K562 (cell line): ENCODE results near the gene AGAP1. TPM values are rescaled to one million over a fixed set of nuclear protein-coding genes. Genes with fewer than 3 reads are reported as not detected.

Experiments
- ATAC-seq: fragments of 200-7000 bp; cut with Tn5 transposase; 3 replicates; pipeline ENCODE4 v1.9.1; 2020; ENCODE audit warnings: moderate library complexity
- BruUV-seq: library from RNA; stranded (reverse); fragments of 400-500 nt; replicated peaks from 2 replicates; lab custom pipeline; 2021; lab: Mats Ljungman, UMichigan
- CTCF ChIA-PET: fragments of 300-600 bp; formaldehyde crosslinking; extraction: SDS; loops from one replicate; lab custom pipeline; 2021; ENCODE audit warnings: low intra/inter-chr PET ratio; lab: Yijun Ruan, JAX
- POLR2A ChIA-PET: fragments of 300-600, 350-650 bp; sonication (Branson Sonifier 250); formaldehyde crosslinking; extraction: SDS; loops from one replicate; lab custom pipeline; 2021; ENCODE audit warnings: antibody characterized with exemption, inconsistent platforms; lab: Yijun Ruan, JAX
- DNase-seq, 4 experiments: peaks; one replicate each; pipeline versions ENCODE4 v3.0.0 to v3.0.0-alpha.2; 2011 to 2018; ENCODE audit warnings: low spot score in 3 of 4, mixed read lengths in 3 of 4; ENCODE audit errors: extremely low read depth in 1 of 4
- FAIRE-seq: peaks from 2 replicates; lab custom pipeline; 2011; peaks lifted over from hg19 to GRCh38; lab: Jason Lieb, UNC
- H2AFZ ChIP-seq: 2 replicates; pipeline ENCODE4 v1.6.0; 2011; ENCODE audit warnings: low read depth, low read length, control low read depth, inconsistent platforms
- H3K27ac ChIP-seq: fragments of 200-600 bp; 3 replicates; pipeline ENCODE4 v1.8.0; 2011; ENCODE audit warnings: low read depth, mild to moderate bottlenecking, control low read depth, inconsistent platforms, low read length, moderate library complexity, mixed read lengths; ENCODE audit errors: extremely low read depth
- H3K27me3 ChIP-seq, 2 experiments: fragments of 300-600 bp in 1 of 2; 2 replicates in 1 of 2; 3 replicates in 1 of 2; pipeline versions ENCODE4 v1.6.0 to v1.8.0; 2011; ENCODE audit warnings: inconsistent platforms in 2 of 2, low read length in 2 of 2, mild to moderate bottlenecking in 1 of 2, mixed read lengths in 1 of 2, moderate library complexity in 1 of 2; ENCODE audit not compliant: control insufficient read depth in 2 of 2, insufficient read depth in 2 of 2
- H3K36me3 ChIP-seq: fragments of 300-600 bp; 3 replicates; pipeline ENCODE4 v1.8.0; 2011; ENCODE audit warnings: mild to moderate bottlenecking, low read length, inconsistent platforms; ENCODE audit not compliant: control insufficient read depth, insufficient read depth
- H3K4me1 ChIP-seq, 2 experiments: fragments of 200-600 bp in 1 of 2; replicated peaks in 1 of 2; 2 replicates in 1 of 2; 3 replicates in 1 of 2; pipeline versions ENCODE4 v1.5.1 to v1.8.0; 2011; ENCODE audit warnings: inconsistent platforms in 2 of 2, low read length in 2 of 2, mild to moderate bottlenecking in 1 of 2, mixed read lengths in 1 of 2, moderate library complexity in 1 of 2; ENCODE audit not compliant: control insufficient read depth in 2 of 2, insufficient read depth in 2 of 2
- H3K4me2 ChIP-seq: 2 replicates; pipeline ENCODE4 v1.6.1; 2011; ENCODE audit warnings: low read length, control low read depth, inconsistent platforms, mixed read lengths; ENCODE audit not compliant: insufficient read depth
- H3K4me3 ChIP-seq: fragments of 200-600 bp; sonication (generic), shearing (Covaris generic); 2 replicates; pipeline ENCODE4 v1.5.1; 2016; ENCODE audit warnings: control low read depth, inconsistent platforms
- H3K79me2 ChIP-seq: fragments of 200-600 bp; 3 replicates; pipeline ENCODE4 v1.8.0; 2011; ENCODE audit warnings: low read length, inconsistent platforms; ENCODE audit not compliant: control insufficient read depth, insufficient read depth
- H3K9ac ChIP-seq, 2 experiments: 2 replicates each; pipeline versions ENCODE4 v1.6.0 to v1.6.1; 2011; ENCODE audit warnings: low read depth in 2 of 2, low read length in 2 of 2, control low read depth in 1 of 2, inconsistent platforms in 1 of 2, mild to moderate bottlenecking in 1 of 2, mixed read lengths in 1 of 2; ENCODE audit not compliant: insufficient read depth in 1 of 2
- H3K9me1 ChIP-seq: one replicate; pipeline ENCODE4 v1.6.0; 2011; ENCODE audit warnings: inconsistent platforms, mild to moderate bottlenecking, low read length, moderate library complexity; ENCODE audit not compliant: control insufficient read depth, insufficient read depth
- H3K9me3 ChIP-seq: replicated peaks from 2 replicates; pipeline ENCODE4 v1.5.1; 2011; ENCODE audit warnings: low read depth, low read length, inconsistent platforms; ENCODE audit not compliant: control insufficient read depth, insufficient read depth
- H4K20me1 ChIP-seq: replicated peaks from 2 replicates; pipeline ENCODE4 v1.6.1; 2011; ENCODE audit warnings: low read length, inconsistent platforms, mixed read lengths; ENCODE audit not compliant: control insufficient read depth, insufficient read depth
- HLTF ChIP-seq: fragments of 450-650 bp; IDR thresholded peaks from 2 replicates; pipeline ENCODE4 v1.6.1; 2016
- KDM1A ChIP-seq, 2 experiments: fragments of 450-650 bp; IDR thresholded peaks; 2 replicates each; pipeline ENCODE4 v1.6.1; 2016; ENCODE audit warnings: mild to moderate bottlenecking in 2 of 2
- LCOR ChIP-seq: sonication (generic); formaldehyde crosslinking; IDR thresholded peaks from 2 replicates; pipeline ENCODE4 v1.8.0; 2022; ENCODE audit warnings: mild to moderate bottlenecking, missing genetic modification reagents
- NUFIP1 ChIP-seq: fragments of 450-650 bp; IDR thresholded peaks from 2 replicates; pipeline ENCODE4 v1.6.1; 2018; ENCODE audit not compliant: partially characterized antibody
- PHTF2 ChIP-seq: fragments of 250-450 bp; sonication (Bioruptor Pico); IDR thresholded peaks from 2 replicates; pipeline ENCODE4 v1.5.0; 2021; ENCODE audit warnings: mild to moderate bottlenecking
- SNIP1 ChIP-seq: fragments of 450-650 bp; IDR thresholded peaks from 2 replicates; pipeline ENCODE4 v1.7.1; 2017; ENCODE audit warnings: low read depth, mild to moderate bottlenecking
- TOE1 ChIP-seq, 2 experiments: fragments of 450-650 bp in 1 of 2; sonication (generic) in 1 of 2; formaldehyde crosslinking in 1 of 2; IDR thresholded peaks; 2 replicates each; pipeline versions ENCODE4 v1.7.1 to v1.8.0; 2016 to 2022; ENCODE audit warnings: borderline replicate concordance in 2 of 2, mild to moderate bottlenecking in 2 of 2, antibody characterized with exemption in 1 of 2, inconsistent platforms in 1 of 2, low read depth in 1 of 2, missing genetic modification reagents in 1 of 2, moderate library complexity in 1 of 2
- WGBS: fragments of 100-300 bp; shearing (Covaris generic); methylation state at CpG from one replicate; pipeline ENCODE4 v1.1.6; 2016; ENCODE audit warnings: low coverage, mixed read lengths; ENCODE audit not compliant: insufficient coverage; ENCODE audit errors: missing lambda C conversion rate; 5-methylcytosine and 5-hydroxymethylcytosine counted together
- in situ Hi-C: fragments of 300-500 bp; cut with MboI; formaldehyde crosslinking; loops from 4 replicates; pipeline ENCODE4 v1.15.0; 2018; ENCODE audit warnings: inconsistent platforms, mixed read lengths
- intact Hi-C: fragments of 100-400 bp; cut with micrococcal nuclease; formaldehyde crosslinking; loops from 2 replicates; pipeline ENCODE4 v1.14.2; 2022
- polyA plus RNA-seq, 8 experiments: library from polyadenylated mRNA; depleted of rRNA in 4 of 8; stranded (reverse) in 5 of 8; unstranded in 3 of 8; fragments of >200 nt; fragmentation: Nextera tagmentation in 2 of 8; fragmentation: Illumina TruSeq in 1 of 8; extraction: Ambion mirVana in 2 of 8; extraction: Trizol in 1 of 8; gene quantifications; 2 replicates each; pipeline versions ENCODE4 v1.2.1 to v1.2.3, GENCODE V29; 2011 to 2014; ENCODE audit warnings: inconsistent platforms in 1 of 8, missing spikeins in 1 of 8
- total RNA-seq, 7 experiments: library from RNA; depleted of rRNA in 6 of 7; stranded (reverse); fragments of >200 nt in 6 of 7; fragmentation: Illumina TruSeq in 2 of 7; extraction: Trizol in 2 of 7; gene quantifications; 2 replicates each; pipeline versions ENCODE4 v1.2.1 to v1.2.3, GENCODE V29; 2011 to 2021; ENCODE audit warnings: low replicate concordance in 1 of 7
- TF ChIP-seq, protein P1 (sequence below): fragments of 250-450 bp; sonication (Bioruptor Pico); IDR thresholded peaks from 2 replicates; pipeline ENCODE4 v1.4.0; 2020; ENCODE audit warnings: borderline replicate concordance
- TF ChIP-seq, protein P2 (sequence below): fragments of 450-650 bp; IDR thresholded peaks from 2 replicates; pipeline ENCODE4 v1.6.1; 2016; ENCODE audit warnings: mild to moderate bottlenecking, moderate library complexity

The AGAP1 gene
- total and polyA plus RNA-seq, 9 of the 15 experiments (the other 6 are each of a cell fraction or from before 2014, with no cell fraction given): 1.3 to 24.0 (median 10.6) TPM

- Histone ChIP-seq H3K9me3 (no peaks in the 10 kb centered on the region), H3K79me2 (no peaks in the 10 kb centered on the region), H4K20me1 (no peaks in the 10 kb centered on the region; the same call in 1 of the 2 replicates), H2AFZ (no peak overlapping the region), H3K36me3 (peaks cover 18% of the 10 kb centered on the region; the same call in 2 of the 3 replicates), H3K4me3 (no peak overlapping the region), H3K9ac (no peak overlapping the region), H3K27me3 (no peaks in the 10 kb centered on the region), H3K4me1 (peaks cover 15 to 20% of the 10 kb centered on the region in 2 experiments; a peak in 4 of 5 replicates), H3K9me1 (no peaks in the 10 kb centered on the region), H3K27ac (no peak overlapping the region), H3K4me2 (no peak overlapping the region)
- POLR2A ChIA-PET: no interaction called here
- in situ Hi-C loops: no loop called here
- WGBS: 91% methylated on average over 2 of the region's 6 CpGs
- FAIRE-seq (no peak), ATAC-seq (no peak), DNase-seq (no peak)
- intact Hi-C loops: no loop called here
- BruUV-seq: no TSS peak
- CTCF ChIA-PET: no interaction called here
- TF ChIP-seq TOE1 (IDR thresholded peaks at IDR 0.05; ENCODE audit: borderline replicate concordance): no peak
- no peak for TF ChIP-seq TOE1 (CRISPR knock-in tag; IDR thresholded peaks at IDR 0.05; ENCODE audit: borderline replicate concordance, low read depth)
- no peak for TF ChIP-seq HLTF
- no peak for TF ChIP-seq NUFIP1
- TF ChIP-seq, protein P1, sequence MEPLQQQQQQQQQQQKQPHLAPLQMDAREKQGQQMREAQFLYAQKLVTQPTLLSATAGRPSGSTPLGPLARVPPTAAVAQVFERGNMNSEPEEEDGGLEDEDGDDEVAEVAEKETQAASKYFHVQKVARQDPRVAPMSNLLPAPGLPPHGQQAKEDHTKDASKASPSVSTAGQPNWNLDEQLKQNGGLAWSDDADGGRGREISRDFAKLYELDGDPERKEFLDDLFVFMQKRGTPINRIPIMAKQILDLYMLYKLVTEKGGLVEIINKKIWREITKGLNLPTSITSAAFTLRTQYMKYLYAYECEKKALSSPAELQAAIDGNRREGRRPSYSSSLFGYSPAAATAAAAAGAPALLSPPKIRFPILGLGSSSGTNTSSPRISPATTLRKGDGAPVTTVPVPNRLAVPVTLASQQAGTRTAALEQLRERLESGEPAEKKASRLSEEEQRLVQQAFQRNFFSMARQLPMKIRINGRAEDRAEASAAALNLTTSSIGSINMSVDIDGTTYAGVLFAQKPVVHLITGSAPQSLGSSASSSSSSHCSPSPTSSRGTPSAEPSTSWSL (CRISPR knock-in tag): no peak
- TF ChIP-seq PHTF2: no peak
- no peak for TF ChIP-seq LCOR
- TF ChIP-seq SNIP1: no peak
- no peak for TF ChIP-seq KDM1A (IDR thresholded peaks at IDR 0.05)
- TF ChIP-seq, protein P2, sequence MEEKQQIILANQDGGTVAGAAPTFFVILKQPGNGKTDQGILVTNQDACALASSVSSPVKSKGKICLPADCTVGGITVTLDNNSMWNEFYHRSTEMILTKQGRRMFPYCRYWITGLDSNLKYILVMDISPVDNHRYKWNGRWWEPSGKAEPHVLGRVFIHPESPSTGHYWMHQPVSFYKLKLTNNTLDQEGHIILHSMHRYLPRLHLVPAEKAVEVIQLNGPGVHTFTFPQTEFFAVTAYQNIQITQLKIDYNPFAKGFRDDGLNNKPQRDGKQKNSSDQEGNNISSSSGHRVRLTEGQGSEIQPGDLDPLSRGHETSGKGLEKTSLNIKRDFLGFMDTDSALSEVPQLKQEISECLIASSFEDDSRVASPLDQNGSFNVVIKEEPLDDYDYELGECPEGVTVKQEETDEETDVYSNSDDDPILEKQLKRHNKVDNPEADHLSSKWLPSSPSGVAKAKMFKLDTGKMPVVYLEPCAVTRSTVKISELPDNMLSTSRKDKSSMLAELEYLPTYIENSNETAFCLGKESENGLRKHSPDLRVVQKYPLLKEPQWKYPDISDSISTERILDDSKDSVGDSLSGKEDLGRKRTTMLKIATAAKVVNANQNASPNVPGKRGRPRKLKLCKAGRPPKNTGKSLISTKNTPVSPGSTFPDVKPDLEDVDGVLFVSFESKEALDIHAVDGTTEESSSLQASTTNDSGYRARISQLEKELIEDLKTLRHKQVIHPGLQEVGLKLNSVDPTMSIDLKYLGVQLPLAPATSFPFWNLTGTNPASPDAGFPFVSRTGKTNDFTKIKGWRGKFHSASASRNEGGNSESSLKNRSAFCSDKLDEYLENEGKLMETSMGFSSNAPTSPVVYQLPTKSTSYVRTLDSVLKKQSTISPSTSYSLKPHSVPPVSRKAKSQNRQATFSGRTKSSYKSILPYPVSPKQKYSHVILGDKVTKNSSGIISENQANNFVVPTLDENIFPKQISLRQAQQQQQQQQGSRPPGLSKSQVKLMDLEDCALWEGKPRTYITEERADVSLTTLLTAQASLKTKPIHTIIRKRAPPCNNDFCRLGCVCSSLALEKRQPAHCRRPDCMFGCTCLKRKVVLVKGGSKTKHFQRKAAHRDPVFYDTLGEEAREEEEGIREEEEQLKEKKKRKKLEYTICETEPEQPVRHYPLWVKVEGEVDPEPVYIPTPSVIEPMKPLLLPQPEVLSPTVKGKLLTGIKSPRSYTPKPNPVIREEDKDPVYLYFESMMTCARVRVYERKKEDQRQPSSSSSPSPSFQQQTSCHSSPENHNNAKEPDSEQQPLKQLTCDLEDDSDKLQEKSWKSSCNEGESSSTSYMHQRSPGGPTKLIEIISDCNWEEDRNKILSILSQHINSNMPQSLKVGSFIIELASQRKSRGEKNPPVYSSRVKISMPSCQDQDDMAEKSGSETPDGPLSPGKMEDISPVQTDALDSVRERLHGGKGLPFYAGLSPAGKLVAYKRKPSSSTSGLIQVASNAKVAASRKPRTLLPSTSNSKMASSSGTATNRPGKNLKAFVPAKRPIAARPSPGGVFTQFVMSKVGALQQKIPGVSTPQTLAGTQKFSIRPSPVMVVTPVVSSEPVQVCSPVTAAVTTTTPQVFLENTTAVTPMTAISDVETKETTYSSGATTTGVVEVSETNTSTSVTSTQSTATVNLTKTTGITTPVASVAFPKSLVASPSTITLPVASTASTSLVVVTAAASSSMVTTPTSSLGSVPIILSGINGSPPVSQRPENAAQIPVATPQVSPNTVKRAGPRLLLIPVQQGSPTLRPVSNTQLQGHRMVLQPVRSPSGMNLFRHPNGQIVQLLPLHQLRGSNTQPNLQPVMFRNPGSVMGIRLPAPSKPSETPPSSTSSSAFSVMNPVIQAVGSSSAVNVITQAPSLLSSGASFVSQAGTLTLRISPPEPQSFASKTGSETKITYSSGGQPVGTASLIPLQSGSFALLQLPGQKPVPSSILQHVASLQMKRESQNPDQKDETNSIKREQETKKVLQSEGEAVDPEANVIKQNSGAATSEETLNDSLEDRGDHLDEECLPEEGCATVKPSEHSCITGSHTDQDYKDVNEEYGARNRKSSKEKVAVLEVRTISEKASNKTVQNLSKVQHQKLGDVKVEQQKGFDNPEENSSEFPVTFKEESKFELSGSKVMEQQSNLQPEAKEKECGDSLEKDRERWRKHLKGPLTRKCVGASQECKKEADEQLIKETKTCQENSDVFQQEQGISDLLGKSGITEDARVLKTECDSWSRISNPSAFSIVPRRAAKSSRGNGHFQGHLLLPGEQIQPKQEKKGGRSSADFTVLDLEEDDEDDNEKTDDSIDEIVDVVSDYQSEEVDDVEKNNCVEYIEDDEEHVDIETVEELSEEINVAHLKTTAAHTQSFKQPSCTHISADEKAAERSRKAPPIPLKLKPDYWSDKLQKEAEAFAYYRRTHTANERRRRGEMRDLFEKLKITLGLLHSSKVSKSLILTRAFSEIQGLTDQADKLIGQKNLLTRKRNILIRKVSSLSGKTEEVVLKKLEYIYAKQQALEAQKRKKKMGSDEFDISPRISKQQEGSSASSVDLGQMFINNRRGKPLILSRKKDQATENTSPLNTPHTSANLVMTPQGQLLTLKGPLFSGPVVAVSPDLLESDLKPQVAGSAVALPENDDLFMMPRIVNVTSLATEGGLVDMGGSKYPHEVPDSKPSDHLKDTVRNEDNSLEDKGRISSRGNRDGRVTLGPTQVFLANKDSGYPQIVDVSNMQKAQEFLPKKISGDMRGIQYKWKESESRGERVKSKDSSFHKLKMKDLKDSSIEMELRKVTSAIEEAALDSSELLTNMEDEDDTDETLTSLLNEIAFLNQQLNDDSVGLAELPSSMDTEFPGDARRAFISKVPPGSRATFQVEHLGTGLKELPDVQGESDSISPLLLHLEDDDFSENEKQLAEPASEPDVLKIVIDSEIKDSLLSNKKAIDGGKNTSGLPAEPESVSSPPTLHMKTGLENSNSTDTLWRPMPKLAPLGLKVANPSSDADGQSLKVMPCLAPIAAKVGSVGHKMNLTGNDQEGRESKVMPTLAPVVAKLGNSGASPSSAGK: no peak
Observed at GRCh38 chr2:235911125-235911524, 417.3 kb downstream of the AGAP1 start.
